ENCODE results near the gene BPIFB3.

BPIFB3 gene

GRCh38 chr20:33063271-33063670, 9.6 kb downstream of the BPIFB3 start:
- DNase-seq = no peak

DNA sequence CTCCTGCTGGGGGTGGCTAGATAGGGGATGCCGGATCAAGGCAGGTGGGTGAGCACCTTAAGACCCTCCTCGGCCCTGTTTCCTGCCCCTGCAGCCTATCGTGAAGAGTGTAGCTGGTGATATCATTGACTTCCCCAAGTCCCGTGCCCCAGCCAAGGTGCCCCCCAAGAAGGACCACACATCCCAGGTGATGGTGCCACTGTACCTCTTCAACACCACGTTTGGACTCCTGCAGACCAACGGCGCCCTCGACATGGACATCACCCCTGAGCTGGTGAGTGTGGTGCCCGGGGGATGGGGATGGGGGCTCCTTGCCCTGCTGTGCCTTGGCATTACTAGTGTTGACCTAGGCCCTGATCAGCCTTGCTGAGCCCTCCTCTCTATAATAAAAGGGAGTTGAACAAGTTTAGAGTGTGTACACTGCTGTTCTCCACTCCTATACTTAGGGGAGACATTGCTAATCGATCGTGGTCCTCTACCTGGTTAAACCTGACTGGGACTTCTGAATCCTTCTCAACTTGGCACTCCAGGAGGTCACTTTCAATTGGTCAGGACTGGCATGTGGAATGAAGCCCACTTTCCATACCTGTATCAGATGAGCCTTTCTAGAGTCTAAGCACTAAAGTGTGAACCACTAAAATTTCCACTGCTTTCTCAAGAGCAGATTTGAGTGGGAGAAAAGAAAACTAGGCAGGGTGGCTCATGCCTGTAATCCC, 11.0 kb downstream of the BPIFB3 start:
- no peak for DNase-seq

DNA sequence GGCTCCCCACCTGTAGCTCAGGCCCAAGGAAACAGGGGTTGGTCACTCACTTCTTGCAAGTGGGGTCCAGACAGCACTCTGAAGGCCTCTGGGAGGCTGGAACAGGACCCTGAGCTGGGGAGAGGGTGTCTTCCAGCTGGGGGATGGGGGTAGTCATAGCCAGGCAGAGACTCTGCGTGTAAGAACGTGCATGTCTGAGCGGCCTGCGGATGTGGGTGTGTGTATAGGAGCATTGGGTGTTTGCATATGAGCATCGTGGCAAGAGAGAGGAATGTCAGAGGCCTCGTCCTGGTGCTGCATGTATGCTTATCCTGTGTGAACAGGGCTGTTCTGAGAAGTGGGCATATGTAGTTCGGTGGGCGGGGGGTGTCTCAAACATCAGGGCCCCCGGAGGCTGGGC, 12.1 kb downstream of the BPIFB3 start:
- DNase-seq = no peak

GRCh38 chr20:33067806-33068205, 14.1 kb downstream of the BPIFB3 start:
- no peak for DNase-seq

GRCh38 chr20:33068251-33068939, 14.7 kb downstream of the BPIFB3 start:
- DNase-seq = no peak

GRCh38 chr20:33069673-33070072, 16.0 kb downstream of the BPIFB3 start:
- DNase-seq = no peak

GRCh38 chr20:33070111-33071053, 16.7 kb downstream of the BPIFB3 start:
- no peak for DNase-seq

GRCh38 chr20:33071198-33071597, 17.5 kb downstream of the BPIFB3 start:
- no peak for DNase-seq

- DNase-seq = no peak
These were observed 18.7 kb downstream of the BPIFB3 start for GRCh38 chr20:33072362-33072761.

- no peak for DNase-seq
These were observed 19.1 kb downstream of the BPIFB3 start for GRCh38 chr20:33072813-33073212.

- DNase-seq = no peak
These were observed 21.0 kb downstream of the BPIFB3 start for GRCh38 chr20:33074675-33075074.

DNA sequence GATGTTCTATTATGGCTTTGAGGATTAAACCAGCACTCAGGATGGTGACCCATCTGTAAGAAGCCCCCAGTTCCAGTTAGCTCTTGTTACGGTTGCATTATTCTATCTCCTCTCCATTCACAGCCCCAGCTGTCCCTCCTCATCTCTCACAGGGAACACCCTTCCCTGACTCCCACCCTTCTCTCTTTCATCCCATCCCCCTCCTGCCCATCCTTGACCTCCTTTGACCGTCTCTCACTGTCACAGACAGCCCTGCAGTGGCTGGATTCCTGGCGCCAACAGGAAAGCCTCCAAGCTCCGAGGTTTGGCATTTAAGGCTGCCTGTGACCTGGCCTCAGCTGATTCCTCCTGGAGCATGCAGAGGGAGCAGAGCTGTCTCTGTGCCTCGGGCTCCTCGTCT, 21.6 kb downstream of the BPIFB3 start:
- DNase-seq = no peak

DNA sequence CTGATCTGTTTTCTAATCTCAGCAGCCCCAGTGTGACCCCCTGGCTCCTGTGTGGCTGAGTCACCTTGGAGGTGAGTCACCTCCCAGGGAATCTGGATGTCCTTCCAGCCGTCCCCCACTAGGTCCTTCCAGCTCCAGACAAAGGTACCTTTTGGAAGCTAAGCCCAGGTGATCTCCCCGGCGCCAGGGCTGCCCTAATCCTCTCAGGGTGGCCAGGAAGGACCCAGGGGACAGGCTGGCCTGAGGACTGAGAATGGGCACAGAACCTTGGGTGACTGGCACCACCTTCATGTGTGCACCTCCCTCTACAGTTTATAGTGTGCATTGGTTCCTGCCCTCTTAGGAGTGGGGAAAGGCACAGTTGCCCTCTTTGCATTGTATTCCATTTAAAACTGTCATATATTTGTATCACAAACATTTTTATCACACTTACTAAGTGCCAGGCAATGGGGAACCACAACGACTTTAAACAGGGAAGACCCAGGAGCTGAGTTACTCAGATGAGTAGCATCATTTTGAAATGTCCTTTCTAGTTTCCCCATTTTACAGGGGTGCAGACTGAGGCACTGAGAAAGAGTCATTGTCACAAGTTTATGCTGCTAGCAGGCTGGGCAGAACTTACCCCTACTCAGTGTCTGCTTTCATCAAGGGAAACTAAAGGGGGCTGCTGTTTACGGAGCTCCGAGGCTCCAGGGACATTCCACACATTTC, 23.1 kb downstream of the BPIFB3 start:
- DNase-seq = no peak

DNA sequence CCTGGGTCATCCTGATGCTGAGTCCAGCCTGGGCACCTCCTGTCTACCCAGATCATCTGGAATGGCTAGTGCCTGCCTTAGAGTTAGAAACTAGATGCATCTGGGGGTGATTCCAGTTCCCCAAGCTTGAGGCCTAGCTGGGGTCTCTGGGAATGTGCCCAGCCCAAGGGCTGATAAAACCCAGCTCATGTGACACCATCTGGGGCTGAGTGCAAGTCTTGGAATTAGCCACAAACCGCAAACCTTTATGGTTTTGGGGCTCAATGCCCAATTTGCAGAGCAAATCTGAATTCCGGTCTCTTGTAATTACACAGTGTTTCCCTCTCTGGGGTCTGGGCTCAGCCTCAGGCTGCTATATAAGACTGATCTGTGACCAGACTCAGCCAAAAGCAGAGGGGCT, 25.6 kb downstream of the BPIFB3 start, which contains the start of gene BPIFB4:
BPIFB4 (plus strand) TSS at position 385 of the 400 bp plus-strand sequence. CDS start 1,884 bp downstream, outside the sequence.
- DNase-seq = no peak

DNA sequence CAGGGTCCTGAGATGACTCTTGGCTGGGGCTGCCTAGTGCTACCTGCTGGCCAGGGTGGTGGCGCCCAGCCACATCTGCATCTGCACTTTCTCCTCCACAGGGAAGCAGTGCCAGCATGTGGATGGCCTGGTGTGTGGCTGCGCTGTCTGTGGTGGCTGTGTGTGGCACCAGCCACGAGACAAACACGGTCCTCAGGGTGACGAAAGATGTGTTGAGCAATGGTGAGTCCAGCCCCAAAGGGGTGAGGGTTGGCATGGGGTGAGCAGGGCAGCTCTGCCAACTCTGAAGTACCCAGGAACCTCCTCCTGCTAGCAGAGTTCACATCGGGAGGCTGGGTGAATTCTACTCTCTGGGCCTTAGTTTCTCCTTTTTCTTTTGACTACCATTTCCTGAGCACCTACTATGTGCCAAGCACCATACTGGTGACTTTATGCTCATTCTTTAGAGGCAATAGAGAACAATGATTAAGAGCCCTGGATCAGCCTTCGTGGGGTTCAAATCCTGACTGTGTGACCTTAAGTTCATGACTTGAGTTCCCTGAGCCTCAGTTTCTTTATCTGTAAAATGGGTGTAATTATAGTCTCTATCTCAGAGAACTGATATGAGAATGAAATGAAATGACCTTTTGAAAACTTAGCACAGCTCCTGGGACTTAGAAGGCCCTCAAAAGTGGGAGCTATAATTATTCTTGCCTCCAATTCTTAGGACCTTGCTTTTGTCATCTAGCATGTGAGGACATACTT, 27.9 kb downstream of the BPIFB3 start:
- no peak for DNase-seq

DNA sequence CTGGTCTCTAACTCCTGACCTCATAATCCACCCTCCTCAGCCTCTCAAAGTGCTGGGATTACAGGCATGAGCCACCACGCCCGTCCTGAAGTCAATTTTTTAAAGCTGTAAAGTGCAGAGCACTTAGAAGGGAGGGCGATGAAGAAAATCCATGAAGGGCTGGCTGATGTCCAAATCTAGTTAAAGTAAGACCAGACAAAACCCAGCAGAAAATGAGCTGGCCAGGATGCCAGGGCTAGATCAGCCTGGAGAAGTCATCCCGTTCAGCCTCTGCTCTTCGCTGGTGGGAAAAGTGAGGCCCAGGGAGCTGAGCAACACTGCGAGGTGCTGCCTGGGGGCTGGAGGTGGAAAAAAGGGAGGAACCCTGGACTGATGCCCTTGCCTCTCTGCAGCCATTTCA, 28.8 kb downstream of the BPIFB3 start:
- DNase-seq = no peak

DNA sequence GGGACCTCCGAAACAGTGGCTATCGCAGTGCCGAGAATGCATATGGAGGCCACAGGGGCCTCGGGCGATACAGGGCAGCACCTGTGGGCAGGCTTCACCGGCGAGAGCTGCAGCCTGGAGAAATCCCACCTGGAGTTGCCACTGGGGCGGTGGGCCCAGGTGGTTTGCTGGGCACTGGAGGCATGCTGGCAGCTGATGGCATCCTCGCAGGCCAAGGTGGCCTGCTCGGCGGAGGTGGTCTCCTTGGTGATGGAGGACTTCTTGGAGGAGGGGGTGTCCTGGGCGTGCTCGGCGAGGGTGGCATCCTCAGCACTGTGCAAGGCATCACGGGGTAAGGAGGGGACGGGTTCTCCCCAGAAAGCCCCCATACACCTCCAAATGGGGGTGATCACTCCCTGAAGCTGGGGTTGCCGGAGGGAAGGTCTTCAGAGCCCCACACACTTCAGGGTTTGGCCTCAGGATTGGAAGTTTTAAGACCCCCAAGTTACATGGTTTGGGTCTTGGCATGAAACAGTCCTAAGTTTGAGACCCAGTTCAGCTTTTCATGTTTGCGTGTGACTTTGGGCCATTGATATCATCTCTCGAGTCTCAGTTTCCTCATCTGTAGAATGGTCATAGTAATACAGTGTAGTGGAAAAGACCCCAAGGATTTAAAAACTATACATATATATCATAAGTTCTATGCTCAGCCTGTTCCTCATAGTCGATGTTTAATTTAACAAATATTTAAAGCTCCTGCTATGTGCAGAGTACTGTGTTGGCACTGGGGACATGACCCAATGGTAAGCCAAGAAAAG, 30.0 kb downstream of the BPIFB3 start:
- no peak for DNase-seq

DNA sequence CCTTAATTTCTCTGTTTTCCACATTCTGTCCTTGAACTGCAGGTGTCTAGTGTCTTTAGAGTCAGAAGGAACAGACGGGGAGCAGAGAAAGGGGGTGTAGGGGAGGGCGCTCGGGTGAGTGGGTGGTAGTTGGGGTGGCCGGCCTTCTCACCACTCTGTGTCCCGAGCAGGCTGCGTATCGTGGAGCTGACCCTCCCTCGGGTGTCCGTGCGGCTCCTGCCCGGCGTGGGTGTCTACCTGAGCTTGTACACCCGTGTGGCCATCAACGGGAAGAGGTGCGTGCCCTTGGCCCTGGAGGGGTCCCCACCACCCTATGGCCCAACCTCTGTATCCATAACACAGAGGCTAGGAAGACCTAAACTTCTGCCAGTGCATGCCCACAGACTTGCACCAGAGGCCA, 31.0 kb downstream of the BPIFB3 start:
- DNase-seq = no peak

- no peak for DNase-seq
These were observed 32.5 kb downstream of the BPIFB3 start for GRCh38 chr20:33086052-33086722.

- DNase-seq = no peak
These were observed 37.4 kb downstream of the BPIFB3 start for GRCh38 chr20:33091147-33091546.

All from activated gamma-delta T cell (primary cell).